IPS DF 6.9 (cell line): ENCODE measurements around the gene FSCN2.

Experiments
- DNase-seq: peaks from one replicate; pipeline ENCODE4 v3.0.0-alpha.2; 2013; ENCODE audit warnings: low read depth, low spot score
- H3K27ac ChIP-seq: one replicate; pipeline ENCODE4 v1.5.1; 2013; ENCODE audit warnings: low read length, control low read depth
- H3K27me3 ChIP-seq: 2 replicates; pipeline ENCODE4 v1.6.1; 2013; ENCODE audit warnings: mild to moderate bottlenecking, low read length; ENCODE audit not compliant: control insufficient read depth, insufficient read depth
- H3K36me3 ChIP-seq: 2 replicates; pipeline ENCODE4 v1.6.1; 2013; ENCODE audit warnings: low read length; ENCODE audit not compliant: control insufficient read depth, insufficient read depth
- H3K4me1 ChIP-seq: 2 replicates; pipeline ENCODE4 v1.6.1; 2013; ENCODE audit warnings: low read length; ENCODE audit not compliant: control insufficient read depth, insufficient read depth
- H3K4me3 ChIP-seq: 2 replicates; pipeline ENCODE4 v1.5.1; 2013; ENCODE audit warnings: mild to moderate bottlenecking, low read length
- H3K9me3 ChIP-seq: 2 replicates; pipeline ENCODE4 v1.6.1; 2013; ENCODE audit warnings: low read length, inconsistent platforms; ENCODE audit not compliant: control insufficient read depth, insufficient read depth
- WGBS: extraction: QIAGEN DNeasy Blood & Tissue Kit; methylation state at CpG from one replicate; pipeline ENCODE4 v1.1.7; 2013; ENCODE audit warnings: mixed read lengths, missing lambda C conversion rate; ENCODE audit not compliant: insufficient read length, insufficient coverage; 5-methylcytosine and 5-hydroxymethylcytosine counted together

Gene FSCN2

GRCh38 chr17:81537856-81538555 lies 9.8 kb downstream of the FSCN2 start:
- Histone ChIP-seq H3K27me3 (no peaks in the 10 kb centered on the region; the same call in 1 of the 2 replicates), H3K27ac (no peak overlapping the region), H3K4me1 (peaks cover 6% of the 10 kb centered on the region; the same call in 1 of the 2 replicates), H3K4me3 (no peak overlapping the region), H3K36me3 (peaks cover 8% of the 10 kb centered on the region; the same call in 1 of the 2 replicates), H3K9me3 (no peaks in the 10 kb centered on the region)
- no peak for DNase-seq
- WGBS, result no CpG with 5 or more reads among the region's 26 CpGs

DNA sequence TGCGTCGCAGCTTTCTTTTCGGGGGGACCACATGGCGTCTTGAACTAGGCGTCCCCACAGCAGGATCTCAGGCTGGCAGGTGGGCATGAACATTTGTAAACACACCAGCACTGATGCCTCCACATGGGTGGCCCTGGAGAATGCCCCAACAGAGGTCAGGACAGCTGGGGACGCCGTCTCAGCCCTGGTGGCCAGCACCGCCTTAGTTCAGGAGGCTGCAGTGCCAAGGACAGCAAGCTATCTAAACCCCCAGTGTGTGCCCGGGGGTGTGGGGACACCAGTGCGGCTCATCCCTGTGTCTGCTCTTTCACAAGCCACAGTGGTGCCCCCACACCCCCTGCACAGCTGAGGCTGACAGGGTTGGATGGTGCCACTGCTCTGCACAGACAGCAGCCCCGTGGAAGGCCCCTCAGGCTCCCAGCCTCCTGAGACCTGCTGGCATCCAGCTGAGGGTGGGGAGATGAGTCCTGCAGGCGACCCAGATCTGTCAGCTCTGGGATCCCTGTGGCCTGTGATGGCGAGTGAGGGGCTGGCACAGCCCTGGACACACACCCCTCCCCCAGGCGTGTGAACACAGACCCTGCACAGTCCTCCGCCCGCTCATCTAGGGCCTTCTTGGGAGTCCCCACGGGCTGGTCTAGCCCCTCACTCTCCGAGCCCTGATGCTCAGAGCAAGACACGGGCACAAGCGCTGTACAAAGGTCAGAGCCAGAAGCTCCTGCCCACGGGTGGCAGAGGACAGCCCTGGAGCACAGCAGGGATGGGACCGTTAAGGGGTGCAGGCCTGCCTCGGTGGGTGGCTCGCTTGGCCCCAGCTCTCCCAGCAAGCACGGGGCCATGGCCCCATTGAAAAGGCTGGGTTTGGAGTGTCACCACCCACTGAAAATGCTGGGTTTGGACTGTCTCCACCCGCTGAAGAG lies 10.7 kb downstream of the FSCN2 start:
- Histone ChIP-seq H3K36me3 (peaks cover 13% of the 10 kb centered on the region; the same call in 1 of the 2 replicates), H3K4me1 (peaks cover 6% of the 10 kb centered on the region; the same call in 1 of the 2 replicates), H3K4me3 (no peak overlapping the region), H3K27me3 (no peaks in the 10 kb centered on the region; the same call in 1 of the 2 replicates), H3K27ac (no peak overlapping the region), H3K9me3 (no peaks in the 10 kb centered on the region)
- no peak for DNase-seq
- WGBS, result no CpG with 5 or more reads among the region's 26 CpGs

DNA sequence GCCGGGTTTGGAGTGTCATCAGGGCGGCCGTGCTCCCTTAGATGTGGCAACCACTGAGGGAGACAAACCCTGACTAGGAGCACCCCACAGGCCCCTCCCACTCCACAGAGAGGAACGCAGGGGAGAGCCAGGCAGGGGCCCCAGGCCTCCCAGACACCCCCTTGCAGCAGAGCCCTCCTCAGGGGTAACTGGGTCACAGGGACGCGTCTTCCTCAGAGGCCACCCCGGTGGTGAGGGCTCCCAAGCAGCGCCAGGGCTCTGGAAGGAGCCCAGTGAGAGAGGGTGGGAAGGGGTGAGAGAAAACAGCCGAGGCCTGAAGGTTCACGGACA lies 11.4 kb downstream of the FSCN2 start:
- peaks cover 14% of the 10 kb centered on the region for H3K36me3 ChIP-seq
- no peak for DNase-seq
- peaks cover 6% of the 10 kb centered on the region; the same call in 1 of the 2 replicates for H3K4me1 ChIP-seq
- WGBS, result no CpG with 5 or more reads among the region's 10 CpGs
- H3K9me3 ChIP-seq, result no peaks in the 10 kb centered on the region
- H3K27ac ChIP-seq, result no peak overlapping the region
- H3K4me3 ChIP-seq, result no peak overlapping the region
- no peaks in the 10 kb centered on the region; the same call in 1 of the 2 replicates for H3K27me3 ChIP-seq

- Histone ChIP-seq H3K27ac (no peak overlapping the region), H3K9me3 (no peaks in the 10 kb centered on the region), H3K4me1 (peaks cover 6% of the 10 kb centered on the region; the same call in 1 of the 2 replicates), H3K27me3 (no peaks in the 10 kb centered on the region), H3K4me3 (no peak overlapping the region), H3K36me3 (peaks cover 15% of the 10 kb centered on the region)
- DNase-seq, result no peak
- no CpG with 5 or more reads among the region's 28 CpGs for WGBS
Observed at GRCh38 chr17:81539961-81540675, 11.9 kb downstream of the FSCN2 start.

DNA sequence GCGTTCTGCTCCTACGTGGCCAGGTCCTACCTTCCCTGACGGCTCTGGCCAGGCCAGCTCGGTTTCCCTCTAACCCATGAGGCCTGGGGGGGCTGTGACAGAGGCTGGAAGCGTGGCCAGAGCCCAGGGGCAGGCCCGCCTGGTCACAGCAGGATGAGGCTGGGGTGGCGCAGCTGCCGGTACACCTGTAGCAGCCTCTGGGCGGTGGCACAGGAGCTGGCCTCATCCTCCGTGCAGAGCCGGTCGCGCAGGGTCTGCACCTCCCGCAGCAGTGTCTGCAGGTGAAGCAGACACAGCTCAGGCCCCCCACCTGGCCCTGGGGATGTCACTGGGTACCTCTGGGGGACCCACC lies 12.5 kb downstream of the FSCN2 start:
- no peak for DNase-seq
- H3K36me3 ChIP-seq, result peaks cover 20% of the 10 kb centered on the region
- H3K27me3 ChIP-seq, result no peaks in the 10 kb centered on the region
- no peak overlapping the region for H3K4me3 ChIP-seq
- no peaks in the 10 kb centered on the region for H3K9me3 ChIP-seq
- H3K4me1 ChIP-seq, result peaks cover 6% of the 10 kb centered on the region; the same call in 1 of the 2 replicates
- H3K27ac ChIP-seq, result no peak overlapping the region
- WGBS, result no CpG with 5 or more reads among the region's 14 CpGs

GRCh38 chr17:81541123-81541522 lies 12.9 kb downstream of the FSCN2 start:
- no CpG with 5 or more reads among the region's 17 CpGs for WGBS
- peaks cover 6% of the 10 kb centered on the region; the same call in 1 of the 2 replicates for H3K4me1 ChIP-seq

DNA sequence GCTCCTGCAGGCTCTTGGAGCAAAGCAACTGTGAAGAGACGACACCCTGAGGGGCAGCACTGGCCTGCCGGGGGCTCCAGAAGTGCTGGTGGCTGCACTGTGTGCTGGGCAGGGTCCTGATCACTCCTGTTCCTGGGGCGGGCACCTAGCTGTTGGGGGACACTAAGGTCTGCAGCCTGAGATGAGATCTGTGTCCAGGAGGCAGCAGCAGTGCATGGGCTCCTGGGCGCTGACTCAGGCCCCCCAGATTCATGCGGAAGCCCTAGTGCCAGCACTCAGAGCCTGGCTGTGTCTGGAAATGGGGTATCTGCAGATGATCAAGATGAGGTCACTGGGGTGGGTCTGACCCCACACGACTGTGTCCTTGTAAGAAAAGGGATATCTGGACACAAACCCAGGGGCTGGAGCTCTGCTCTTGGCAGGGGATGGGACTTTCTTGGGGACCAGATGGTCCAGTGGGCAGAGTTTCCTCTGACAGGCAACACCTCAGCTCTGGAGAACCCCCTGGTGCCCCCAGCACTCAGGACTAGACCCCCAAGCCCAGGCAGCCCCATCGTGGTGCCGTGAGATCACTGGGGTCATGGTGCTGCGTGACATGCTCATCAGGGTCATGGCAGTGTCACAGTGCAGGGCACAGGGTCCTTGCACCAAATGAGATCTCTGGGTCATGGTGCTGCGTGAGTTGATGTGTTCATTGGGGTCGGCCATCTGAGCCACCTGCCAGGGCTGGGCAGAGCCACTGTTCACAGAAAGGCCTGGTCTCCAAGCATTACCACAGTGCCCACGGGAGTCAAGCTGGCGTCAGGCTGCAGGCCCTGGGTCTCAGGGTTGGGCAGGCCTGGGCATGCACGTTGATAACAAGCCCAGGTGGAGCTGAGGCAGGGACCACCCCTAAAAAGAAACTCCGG lies 14.5 kb downstream of the FSCN2 start:
- Histone ChIP-seq H3K27me3 (no peaks in the 10 kb centered on the region), H3K27ac (no peak overlapping the region), H3K4me3 (no peak overlapping the region), H3K9me3 (no peaks in the 10 kb centered on the region), H3K36me3 (peaks cover 35% of the 10 kb centered on the region), H3K4me1 (no peaks in the 10 kb centered on the region; the same call in 1 of the 2 replicates)
- no CpG with 5 or more reads among the region's 15 CpGs for WGBS
- DNase-seq, result no peak

More at GRCh38 chr17:81541123-81541522, 12.9 kb downstream of the FSCN2 start:
- Histone ChIP-seq H3K4me3 (no peak overlapping the region), H3K9me3 (no peaks in the 10 kb centered on the region), H3K27ac (no peak overlapping the region), H3K36me3 (peaks cover 24% of the 10 kb centered on the region), H3K27me3 (no peaks in the 10 kb centered on the region)
- no peak for DNase-seq

DNA sequence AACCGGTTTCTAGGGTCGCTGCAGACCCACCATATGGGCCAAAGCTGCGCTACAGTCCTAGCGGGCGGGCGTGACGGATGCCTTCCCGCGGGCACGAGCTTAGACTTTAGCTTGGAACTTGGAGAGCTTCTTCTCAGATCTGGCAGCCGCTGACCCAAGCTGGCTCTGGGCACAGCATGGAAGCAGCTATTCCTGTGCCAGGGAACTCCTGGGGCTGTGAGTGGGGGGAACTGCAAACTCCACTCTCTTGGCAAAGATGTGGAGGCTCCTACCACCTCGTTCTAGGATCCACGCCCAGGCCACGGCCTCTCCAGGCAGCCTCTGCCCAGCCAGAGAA lies 15.1 kb downstream of the FSCN2 start:
- WGBS, result no CpG with 5 or more reads among the region's 14 CpGs
- Histone ChIP-seq H3K27ac (no peak overlapping the region), H3K27me3 (no peaks in the 10 kb centered on the region), H3K36me3 (peaks cover 35% of the 10 kb centered on the region), H3K9me3 (no peaks in the 10 kb centered on the region), H3K4me3 (no peak overlapping the region), H3K4me1 (no peaks in the 10 kb centered on the region)
- no peak for DNase-seq

DNA sequence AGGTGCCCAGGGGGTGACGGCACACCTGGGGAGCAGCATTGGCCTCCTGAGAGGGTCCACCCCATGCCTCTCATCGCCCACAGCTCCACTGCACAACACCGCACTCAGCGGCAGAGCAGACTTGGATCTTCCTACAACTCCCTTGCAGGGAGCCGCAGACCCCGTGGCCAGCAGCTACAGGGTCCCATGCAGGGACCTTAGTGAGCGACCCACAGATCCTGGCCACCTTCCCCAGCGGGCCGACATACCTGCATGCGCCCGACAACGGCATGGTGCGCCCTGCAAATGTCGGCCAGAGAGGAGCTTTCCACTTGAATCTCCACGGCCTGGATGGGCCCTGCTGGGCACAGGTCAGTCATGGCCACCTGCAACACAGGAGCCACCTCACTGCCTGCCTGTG lies 15.6 kb downstream of the FSCN2 start:
- H3K4me1 ChIP-seq, result no peaks in the 10 kb centered on the region
- H3K9me3 ChIP-seq, result no peaks in the 10 kb centered on the region
- H3K4me3 ChIP-seq, result no peak overlapping the region
- H3K36me3 ChIP-seq, result peaks cover 35% of the 10 kb centered on the region
- H3K27ac ChIP-seq, result no peak overlapping the region
- DNase-seq, result no peak
- no peaks in the 10 kb centered on the region for H3K27me3 ChIP-seq
- WGBS, result no CpG with 5 or more reads among the region's 15 CpGs
